ENCODE measurements around the gene SAP25.

DNA sequence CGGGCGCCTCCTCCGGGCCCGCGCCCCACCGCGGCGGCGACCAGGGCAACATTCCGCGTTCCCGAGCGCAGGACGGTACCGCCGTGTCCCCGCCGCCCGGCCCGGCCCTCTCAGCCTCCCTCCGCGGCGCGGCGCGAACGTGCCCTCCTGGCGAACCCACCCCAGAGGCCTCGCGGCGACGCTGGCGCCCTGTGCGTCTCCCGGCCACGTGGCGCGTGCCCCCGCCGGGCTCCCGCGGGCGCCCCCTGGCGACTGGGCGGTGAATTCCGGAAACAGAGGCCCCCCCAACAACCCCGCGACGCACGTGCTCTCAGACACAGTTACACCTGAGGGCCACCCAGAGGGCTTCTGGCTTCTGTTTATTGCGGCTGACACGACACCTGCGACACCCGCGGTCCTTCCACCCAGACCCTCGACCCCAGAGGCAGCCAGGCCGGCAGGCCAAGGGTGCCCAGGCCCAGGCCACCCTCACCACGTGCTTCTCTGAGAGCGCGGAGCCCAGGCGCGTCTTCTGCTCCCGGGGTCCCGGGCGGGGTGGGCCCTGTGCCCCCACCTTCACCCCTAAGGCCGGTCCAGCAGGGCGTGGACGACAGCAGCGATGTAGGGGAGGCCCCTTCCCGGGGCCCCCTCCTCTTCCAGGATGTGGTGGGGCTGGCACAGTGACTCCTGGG lies at the start of gene SAP25:
- TF ChIP-seq, protein P1, sequence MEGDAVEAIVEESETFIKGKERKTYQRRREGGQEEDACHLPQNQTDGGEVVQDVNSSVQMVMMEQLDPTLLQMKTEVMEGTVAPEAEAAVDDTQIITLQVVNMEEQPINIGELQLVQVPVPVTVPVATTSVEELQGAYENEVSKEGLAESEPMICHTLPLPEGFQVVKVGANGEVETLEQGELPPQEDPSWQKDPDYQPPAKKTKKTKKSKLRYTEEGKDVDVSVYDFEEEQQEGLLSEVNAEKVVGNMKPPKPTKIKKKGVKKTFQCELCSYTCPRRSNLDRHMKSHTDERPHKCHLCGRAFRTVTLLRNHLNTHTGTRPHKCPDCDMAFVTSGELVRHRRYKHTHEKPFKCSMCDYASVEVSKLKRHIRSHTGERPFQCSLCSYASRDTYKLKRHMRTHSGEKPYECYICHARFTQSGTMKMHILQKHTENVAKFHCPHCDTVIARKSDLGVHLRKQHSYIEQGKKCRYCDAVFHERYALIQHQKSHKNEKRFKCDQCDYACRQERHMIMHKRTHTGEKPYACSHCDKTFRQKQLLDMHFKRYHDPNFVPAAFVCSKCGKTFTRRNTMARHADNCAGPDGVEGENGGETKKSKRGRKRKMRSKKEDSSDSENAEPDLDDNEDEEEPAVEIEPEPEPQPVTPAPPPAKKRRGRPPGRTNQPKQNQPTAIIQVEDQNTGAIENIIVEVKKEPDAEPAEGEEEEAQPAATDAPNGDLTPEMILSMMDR (IDR thresholded peaks at IDR 0.05) = no peak
- TF ChIP-seq POLR2A (IDR thresholded peaks at IDR 0.05) = no peak
